H9 (cell line): Measurements from ENCODE around the gene IGF2R. TPM values are rescaled to one million over a fixed set of nuclear protein-coding genes. Genes with fewer than 3 reads are reported as not detected.

Experiments used
- DNase-seq: peaks from one replicate; pipeline ENCODE4 v3.0.0-alpha.2; 2017
- H2AFZ ChIP-seq: one replicate; pipeline ENCODE4 v1.6.1; 2013; ENCODE audit warnings: mild to moderate bottlenecking, low read length, control low read depth, moderate library complexity
- H2AK5ac ChIP-seq: 2 replicates; pipeline ENCODE4 v1.6.1; 2013; ENCODE audit warnings: low read length, control low read depth, mixed read lengths; ENCODE audit not compliant: insufficient read length
- H2BK120ac ChIP-seq: one replicate; pipeline ENCODE4 v1.6.1; 2013; ENCODE audit warnings: low read depth, mild to moderate bottlenecking, low read length, control low read depth, inconsistent platforms; ENCODE audit not compliant: poor library complexity, severe bottlenecking
- H2BK12ac ChIP-seq: 2 replicates; pipeline ENCODE4 v1.6.1; 2013; ENCODE audit warnings: low read length, control low read depth, mixed read lengths, low read depth; ENCODE audit not compliant: insufficient read length
- H2BK15ac ChIP-seq: 2 replicates; pipeline ENCODE4 v1.6.1; 2013; ENCODE audit warnings: low read depth, low read length, control low read depth
- H2BK20ac ChIP-seq: one replicate; pipeline ENCODE4 v1.6.1; 2013; ENCODE audit warnings: low read depth, mild to moderate bottlenecking, low read length, control low read depth, inconsistent platforms; ENCODE audit not compliant: poor library complexity, severe bottlenecking
- H2BK5ac ChIP-seq: 2 replicates; pipeline ENCODE4 v1.6.1; 2013; ENCODE audit warnings: low read length, control low read depth, mixed read lengths; ENCODE audit not compliant: insufficient read length
- H3K14ac ChIP-seq: 2 replicates; pipeline ENCODE4 v1.6.1; 2013; ENCODE audit warnings: low read length, control low read depth; ENCODE audit not compliant: insufficient read depth
- H3K18ac ChIP-seq: 2 replicates; pipeline ENCODE4 v1.6.1; 2013; ENCODE audit warnings: low read depth, mild to moderate bottlenecking, mixed read lengths, low read length, control low read depth; ENCODE audit not compliant: insufficient read length
- H3K23ac ChIP-seq: 2 replicates; pipeline ENCODE4 v1.6.1; 2013; ENCODE audit warnings: low read length, control low read depth, mixed read lengths, low read depth; ENCODE audit not compliant: insufficient read length
- H3K23me2 ChIP-seq: 2 replicates; pipeline ENCODE4 v1.6.1; 2013; ENCODE audit warnings: low read depth, mild to moderate bottlenecking, mixed read lengths, low read length, control low read depth; ENCODE audit not compliant: insufficient read length, poor library complexity, severe bottlenecking
- H3K27ac ChIP-seq: 2 replicates; pipeline ENCODE4 v1.5.1; 2013; ENCODE audit warnings: low read length, control low read depth, mixed read lengths, low read depth; ENCODE audit not compliant: insufficient read length
- H3K27me3 ChIP-seq: 2 replicates; pipeline ENCODE4 v1.6.1; 2013; ENCODE audit warnings: low read length, control low read depth, inconsistent platforms; ENCODE audit not compliant: insufficient read depth
- H3K4ac ChIP-seq: 2 replicates; pipeline ENCODE4 v1.6.1; 2013; ENCODE audit warnings: low read depth, mild to moderate bottlenecking, control low read depth, inconsistent platforms, low read length, moderate library complexity
- H3K4me1 ChIP-seq: 2 replicates; pipeline ENCODE4 v1.6.1; 2013; ENCODE audit warnings: low read length, control low read depth, inconsistent platforms; ENCODE audit not compliant: insufficient read depth
- H3K4me2 ChIP-seq: 2 replicates; pipeline ENCODE4 v1.6.1; 2013; ENCODE audit warnings: low read length, control low read depth, mixed read lengths; ENCODE audit not compliant: insufficient read length, insufficient read depth
- H3K56ac ChIP-seq: 2 replicates; pipeline ENCODE4 v1.6.1; 2013; ENCODE audit warnings: low read depth, mild to moderate bottlenecking, mixed read lengths, low read length, control low read depth; ENCODE audit not compliant: insufficient read length
- H3K79me1 ChIP-seq: 2 replicates; pipeline ENCODE4 v1.6.1; 2013; ENCODE audit warnings: low read depth, mild to moderate bottlenecking, moderate library complexity, low read length, control low read depth, inconsistent platforms; ENCODE audit not compliant: insufficient read depth, poor library complexity, severe bottlenecking
- H3K79me2 ChIP-seq: 2 replicates; pipeline ENCODE4 v1.6.1; 2013; ENCODE audit warnings: low read length, control low read depth, inconsistent platforms; ENCODE audit not compliant: insufficient read depth
- H3K9ac ChIP-seq: 2 replicates; pipeline ENCODE4 v1.6.1; 2013; ENCODE audit warnings: low read length, control low read depth, mixed read lengths; ENCODE audit not compliant: insufficient read length; ENCODE audit errors: extremely low read depth
- H3K9me3 ChIP-seq: one replicate; pipeline ENCODE4 v1.6.1; 2013; ENCODE audit warnings: low read depth, low read length, inconsistent platforms; ENCODE audit not compliant: control insufficient read depth
- H3T11ph ChIP-seq: one replicate; pipeline ENCODE4 v1.6.1; 2013; ENCODE audit warnings: mild to moderate bottlenecking, low read length, control low read depth, inconsistent platforms
- H4K20me1 ChIP-seq: one replicate; pipeline ENCODE4 v1.6.1; 2013; ENCODE audit not compliant: control insufficient read depth, insufficient read length, insufficient read depth
- H4K5ac ChIP-seq: 2 replicates; pipeline ENCODE4 v1.6.1; 2013; ENCODE audit warnings: low read depth, mild to moderate bottlenecking, mixed read lengths, low read length, control low read depth; ENCODE audit not compliant: insufficient read length
- H4K8ac ChIP-seq: replicated peaks from 2 replicates; pipeline ENCODE4 v1.6.1; 2013; ENCODE audit warnings: low read length, control low read depth, mixed read lengths, low read depth; ENCODE audit not compliant: insufficient read length
- H4K91ac ChIP-seq: 2 replicates; pipeline ENCODE4 v1.6.1; 2013; ENCODE audit warnings: low read depth, mild to moderate bottlenecking, moderate library complexity, mixed read lengths, low read length, control low read depth; ENCODE audit not compliant: insufficient read length
- H3K27ac Mint-ChIP-seq, 3 experiments: 2 replicates in 2 of 3; 3 replicates in 1 of 3; pipeline ENCODE4 v1.8.0; 2020 to 2021; ENCODE audit warnings: mixed read lengths in 3 of 3, mild to moderate bottlenecking in 1 of 3, moderate library complexity in 1 of 3
- H3K27me3 Mint-ChIP-seq: 2 replicates; pipeline ENCODE4 v1.8.0; 2021; ENCODE audit warnings: low read depth, mild to moderate bottlenecking, moderate library complexity, mixed read lengths
- H3K36me3 Mint-ChIP-seq, 3 experiments: 2 replicates in 2 of 3; 3 replicates in 1 of 3; pipeline ENCODE4 v1.8.0; 2020 to 2021; ENCODE audit warnings: low read depth in 3 of 3, mixed read lengths in 3 of 3; ENCODE audit not compliant: insufficient read depth in 1 of 3
- H3K4me1 Mint-ChIP-seq, 2 experiments: 2 replicates each; pipeline ENCODE4 v1.8.0; 2020; ENCODE audit warnings: mixed read lengths in 2 of 2
- H3K4me3 Mint-ChIP-seq, 2 experiments: 2 replicates in 1 of 2; 3 replicates in 1 of 2; pipeline ENCODE4 v1.8.0; 2020 to 2021; ENCODE audit warnings: mild to moderate bottlenecking in 2 of 2, mixed read lengths in 2 of 2, moderate library complexity in 1 of 2
- H3K9me3 Mint-ChIP-seq, 2 experiments: 2 replicates in 1 of 2; 3 replicates in 1 of 2; pipeline ENCODE4 v1.8.0; 2020; ENCODE audit warnings: mild to moderate bottlenecking in 2 of 2, mixed read lengths in 2 of 2, moderate library complexity in 1 of 2
- WGBS: extraction: QIAGEN DNeasy Blood & Tissue Kit; methylation state at CpG from one replicate; pipeline ENCODE4 v1.1.7; 2013; ENCODE audit warnings: missing lambda C conversion rate, low lambda C conversion rate, mixed read lengths; ENCODE audit not compliant: insufficient read length; ENCODE audit errors: extremely low coverage; 5-methylcytosine and 5-hydroxymethylcytosine counted together
- total RNA-seq: library from RNA; stranded (reverse); gene quantifications from 2 replicates; pipeline ENCODE4 v1.2.1, GENCODE V29; 2021
- TF ChIP-seq, protein P1 (sequence below): fragments of 200-600 bp; sonication (generic); conservative IDR thresholded peaks from 3 replicates; pipeline ENCODE4 v1.8.0; 2021; ENCODE audit warnings: antibody characterized with exemption, mild to moderate bottlenecking

IGF2R gene
- total RNA-seq, 1 experiment from 2014 or later: 66.7 TPM

DNA sequence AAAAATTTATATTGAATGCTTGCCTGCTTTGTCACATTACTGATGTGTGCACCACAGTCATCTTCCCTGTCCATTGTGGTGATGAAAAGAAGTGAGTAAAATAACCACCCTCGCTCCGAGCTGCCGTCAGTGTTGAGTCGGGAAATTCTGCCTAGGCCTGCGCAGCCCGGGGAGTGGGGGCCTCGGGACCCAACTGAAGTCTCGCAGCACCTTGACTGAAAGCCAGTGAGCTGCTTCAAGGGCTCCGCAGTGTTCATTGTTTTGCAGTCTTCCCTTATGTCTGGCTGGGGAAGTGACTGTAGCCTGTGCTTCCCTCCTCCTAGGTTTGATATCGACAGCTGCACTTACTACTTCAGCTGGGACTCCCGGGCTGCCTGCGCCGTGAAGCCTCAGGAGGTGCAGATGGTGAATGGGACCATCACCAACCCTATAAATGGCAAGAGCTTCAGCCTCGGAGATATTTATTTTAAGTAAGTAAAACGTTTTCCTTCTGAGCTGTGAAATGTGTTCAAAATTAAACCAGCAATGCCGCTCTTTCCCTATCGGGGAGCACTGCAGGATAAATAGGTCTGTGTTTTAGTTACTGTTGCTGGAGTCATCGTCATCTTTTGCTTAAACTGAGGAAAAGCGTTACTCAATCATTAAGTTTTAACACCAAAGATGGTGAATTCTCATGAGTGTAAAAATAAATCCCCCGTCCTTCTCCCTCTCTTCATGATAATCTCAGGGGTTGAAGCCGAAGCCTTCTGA lies 120.1 kb downstream of the IGF2R start:
- Histone ChIP-seq H3K27me3 (no peaks in the 10 kb centered on the region), H2AK5ac (no peak overlapping the region), H2BK120ac (no peak overlapping the region), H3K4me2 (no peak overlapping the region), H3K79me1 (no peaks in the 10 kb centered on the region), H4K91ac (no peak overlapping the region), H3K4ac (no peak overlapping the region), H2BK15ac (no peak overlapping the region), H4K20me1 (no peaks in the 10 kb centered on the region), H2AFZ (no peak overlapping the region), H3K9ac (no peak overlapping the region), H3T11ph (no peak overlapping the region), H3K23me2 (no peaks in the 10 kb centered on the region), H4K8ac (no peak overlapping the region), H2BK20ac (no peak overlapping the region), H3K79me2 (no peaks in the 10 kb centered on the region), H3K14ac (no peak overlapping the region; the same call in 1 of the 2 replicates), H2BK12ac (no peak overlapping the region), H3K56ac (no peak overlapping the region), H4K5ac (no peak overlapping the region), H3K23ac (no peak overlapping the region), H2BK5ac (no peak overlapping the region), H3K27ac (no peak overlapping the region), H3K18ac (no peak overlapping the region), H3K4me1 (no peaks in the 10 kb centered on the region), H3K9me3 (no peaks in the 10 kb centered on the region)
- Mint-ChIP-seq H3K9me3 (no peaks in the 10 kb centered on the region), H3K27me3 (no peaks in the 10 kb centered on the region), H3K36me3 (peaks cover 57 to 87% (median 79%) of the 10 kb centered on the region in 3 experiments; a peak in 6 of 7 replicates), H3K4me3 (no peak overlapping the region), H3K4me1 (no peaks in the 10 kb centered on the region), H3K27ac (peak overlapping the region in 1 of 3 experiments; percentile 85; a peak in 1 of 7 replicates)
- WGBS: no CpG with 5 or more reads among the region's 21 CpGs
- no peak for DNase-seq
- TF ChIP-seq, protein P1, sequence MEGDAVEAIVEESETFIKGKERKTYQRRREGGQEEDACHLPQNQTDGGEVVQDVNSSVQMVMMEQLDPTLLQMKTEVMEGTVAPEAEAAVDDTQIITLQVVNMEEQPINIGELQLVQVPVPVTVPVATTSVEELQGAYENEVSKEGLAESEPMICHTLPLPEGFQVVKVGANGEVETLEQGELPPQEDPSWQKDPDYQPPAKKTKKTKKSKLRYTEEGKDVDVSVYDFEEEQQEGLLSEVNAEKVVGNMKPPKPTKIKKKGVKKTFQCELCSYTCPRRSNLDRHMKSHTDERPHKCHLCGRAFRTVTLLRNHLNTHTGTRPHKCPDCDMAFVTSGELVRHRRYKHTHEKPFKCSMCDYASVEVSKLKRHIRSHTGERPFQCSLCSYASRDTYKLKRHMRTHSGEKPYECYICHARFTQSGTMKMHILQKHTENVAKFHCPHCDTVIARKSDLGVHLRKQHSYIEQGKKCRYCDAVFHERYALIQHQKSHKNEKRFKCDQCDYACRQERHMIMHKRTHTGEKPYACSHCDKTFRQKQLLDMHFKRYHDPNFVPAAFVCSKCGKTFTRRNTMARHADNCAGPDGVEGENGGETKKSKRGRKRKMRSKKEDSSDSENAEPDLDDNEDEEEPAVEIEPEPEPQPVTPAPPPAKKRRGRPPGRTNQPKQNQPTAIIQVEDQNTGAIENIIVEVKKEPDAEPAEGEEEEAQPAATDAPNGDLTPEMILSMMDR: no peak
